Stimulated activated naive B cell treated with anti-CD40 and anti-IgM and Interleukin-4, amounts not matched to agents 10 μg/mL and 1 μg/mL and 100 μg/mL, for 72 hours (primary cell): ENCODE measurements around the gene ZFC3H1.
"Not testable (repeated sequence)": the region's sequence is repeated elsewhere in the genome, so short reads cannot be mapped to it uniquely, and the experiment has no call there.

ENCODE experiments used
- ATAC-seq, 2 donors: fragments of 150-1000 bp; cut with Tn5 transposase; replicated peaks; 2 replicates each; pipeline ENCODE4 v1.10.0; 2021; ENCODE audit warnings: moderate library complexity in 1 of 2
- DNase-seq: peaks from one replicate; pipeline ENCODE4 v3.0.0; 2021
- H3K27ac Mint-ChIP-seq: one replicate; pipeline ENCODE4 v1.8.0; 2022; ENCODE audit warnings: mild to moderate bottlenecking, mixed read lengths
- H3K27me3 Mint-ChIP-seq, 2 donors: one replicate each; pipeline ENCODE4 v1.8.0; 2022; ENCODE audit warnings: mixed read lengths in 2 of 2
- H3K36me3 Mint-ChIP-seq, 2 donors: one replicate each; pipeline ENCODE4 v1.8.0; 2022; ENCODE audit warnings: mixed read lengths in 2 of 2, mild to moderate bottlenecking in 1 of 2
- H3K4me1 Mint-ChIP-seq, 2 donors: one replicate each; pipeline ENCODE4 v1.8.0; 2022; ENCODE audit warnings: mixed read lengths in 2 of 2, mild to moderate bottlenecking in 1 of 2
- H3K4me3 Mint-ChIP-seq, 2 donors: one replicate each; pipeline ENCODE4 v1.8.0; 2022; ENCODE audit warnings: mild to moderate bottlenecking in 2 of 2, mixed read lengths in 2 of 2, moderate library complexity in 1 of 2
- H3K9me3 Mint-ChIP-seq, 2 donors: one replicate each; pipeline ENCODE4 v1.8.0; 2022; ENCODE audit warnings: mixed read lengths in 2 of 2, mild to moderate bottlenecking in 1 of 2

Gene ZFC3H1

GRCh38 chr12:71594214-71594948, 69.3 kb downstream of the ZFC3H1 start:
- ATAC-seq (no peak), DNase-seq (no peak)
- H3K9me3 Mint-ChIP-seq: peaks cover under 1% of the 10 kb centered on the region in 2 donors
- H3K27ac Mint-ChIP-seq: no peak overlapping the region
- H3K4me1 Mint-ChIP-seq: no peaks in the 10 kb centered on the region
- H3K27me3 Mint-ChIP-seq: peaks cover 29 to 30% of the 10 kb centered on the region in 2 donors
- H3K36me3 Mint-ChIP-seq: no peaks in the 10 kb centered on the region
- no peak overlapping the region for H3K4me3 Mint-ChIP-seq

DNA sequence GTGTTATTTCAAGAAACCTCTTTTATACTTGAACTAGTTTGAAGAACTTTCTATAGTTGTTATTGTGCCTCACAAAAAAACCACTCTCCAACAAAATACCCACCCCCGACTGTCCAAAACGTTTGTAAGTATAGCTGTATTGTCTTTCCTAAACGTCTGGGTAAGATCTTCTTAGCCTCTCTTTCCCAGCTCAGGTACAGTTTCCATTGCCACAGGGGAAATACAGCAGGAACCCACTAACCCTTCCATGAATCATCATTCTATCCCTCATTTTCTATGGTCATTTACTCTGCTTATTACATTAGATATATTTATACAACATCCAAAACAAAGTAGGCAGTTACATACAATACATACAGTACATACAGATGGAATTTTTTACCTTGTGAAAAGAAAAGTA, 70.8 kb downstream of the ZFC3H1 start:
- no peaks in the 10 kb centered on the region for H3K36me3 Mint-ChIP-seq
- no peaks in the 10 kb centered on the region for H3K4me1 Mint-ChIP-seq
- no peak overlapping the region for H3K27ac Mint-ChIP-seq
- H3K27me3 Mint-ChIP-seq: peaks cover 29% of the 10 kb centered on the region in 2 donors
- DNase-seq (no peak), ATAC-seq (no peak)
- no peak overlapping the region for H3K4me3 Mint-ChIP-seq
- H3K9me3 Mint-ChIP-seq: no peaks in the 10 kb centered on the region

DNA sequence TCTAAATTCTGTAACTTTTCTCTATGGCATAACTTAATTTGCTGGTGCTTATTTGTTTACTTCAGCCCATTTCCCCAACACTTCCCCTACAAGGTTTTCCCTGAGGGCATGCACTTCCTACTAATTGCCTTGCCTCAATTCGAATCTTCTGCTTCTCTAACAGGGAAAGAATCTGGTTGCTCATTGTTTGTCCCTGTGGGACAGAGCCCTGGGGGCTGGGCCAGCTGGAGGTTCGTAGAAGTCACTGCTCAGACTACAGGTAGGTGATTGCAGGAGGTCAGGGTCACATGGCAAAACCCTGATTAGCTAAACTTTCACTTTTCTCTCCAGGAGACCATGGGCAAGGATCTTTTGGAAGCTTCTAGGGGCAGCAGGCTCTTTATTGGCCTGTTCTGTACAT, 72.0 kb downstream of the ZFC3H1 start:
- no peak for ATAC-seq
- DNase-seq: no peak
- no peaks in the 10 kb centered on the region for H3K4me1 Mint-ChIP-seq
- H3K4me3 Mint-ChIP-seq: no peak overlapping the region
- no peaks in the 10 kb centered on the region for H3K9me3 Mint-ChIP-seq
- peaks cover 29% of the 10 kb centered on the region in 2 donors for H3K27me3 Mint-ChIP-seq
- no peak overlapping the region for H3K27ac Mint-ChIP-seq
- H3K36me3 Mint-ChIP-seq: no peaks in the 10 kb centered on the region

DNA sequence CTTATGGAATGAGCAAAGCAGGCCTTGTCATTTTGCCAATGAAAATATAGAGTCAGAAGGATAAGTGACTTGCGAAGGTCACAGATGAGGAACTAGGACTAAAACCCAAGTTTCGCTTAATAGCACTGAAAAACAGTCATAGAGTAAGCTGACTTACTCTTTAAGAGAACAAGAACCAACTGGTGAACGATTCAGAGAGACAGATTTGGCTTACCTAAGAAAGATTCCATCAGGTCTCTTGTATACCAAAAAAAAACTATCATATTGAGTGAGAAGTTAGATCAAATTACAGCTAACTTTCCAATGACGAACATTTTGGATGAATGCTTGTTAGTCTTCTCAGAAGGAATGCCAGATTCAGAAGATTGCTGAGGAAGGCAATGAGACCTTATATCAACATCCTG, 74.2 kb downstream of the ZFC3H1 start:
- peaks cover 20 to 22% of the 10 kb centered on the region in 2 donors for H3K27me3 Mint-ChIP-seq
- no peak overlapping the region for H3K27ac Mint-ChIP-seq
- no peaks in the 10 kb centered on the region for H3K4me1 Mint-ChIP-seq
- no peak for DNase-seq
- ATAC-seq: peak; percentile 55 to 61
- H3K9me3 Mint-ChIP-seq: no peaks in the 10 kb centered on the region
- H3K4me3 Mint-ChIP-seq: no peak overlapping the region
- H3K36me3 Mint-ChIP-seq: no peaks in the 10 kb centered on the region

GRCh38 chr12:71587012-71587411, 76.6 kb downstream of the ZFC3H1 start:
- Mint-ChIP-seq H3K4me3 (no peak overlapping the region), H3K9me3 (no peaks in the 10 kb centered on the region), H3K4me1 (no peaks in the 10 kb centered on the region), H3K27me3 (peaks cover 8 to 12% of the 10 kb centered on the region in 2 donors), H3K27ac (no peak overlapping the region), H3K36me3 (no peaks in the 10 kb centered on the region)
- ATAC-seq (no peak), DNase-seq (no peak)

DNA sequence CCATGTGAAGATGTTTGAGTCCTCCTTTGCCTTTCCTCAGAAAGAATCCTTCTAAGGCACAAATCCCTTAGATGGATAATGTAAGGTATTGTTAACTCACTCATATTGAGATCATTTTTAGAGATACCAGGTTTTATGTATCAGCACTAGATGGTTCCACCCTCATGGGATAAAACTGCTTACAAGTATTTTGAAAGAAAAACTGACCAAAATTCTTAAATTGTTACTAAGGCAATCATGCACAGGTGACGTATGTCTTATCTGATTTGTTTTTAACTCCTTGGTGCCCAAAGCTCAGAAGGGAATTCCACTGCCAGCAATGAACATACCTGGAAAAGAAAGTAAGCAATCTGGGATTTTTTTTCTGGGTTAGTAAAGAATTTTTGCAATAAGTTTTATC, 78.4 kb downstream of the ZFC3H1 start:
- no peaks in the 10 kb centered on the region for H3K4me1 Mint-ChIP-seq
- peaks cover 0 to 11% of the 10 kb centered on the region in 2 donors for H3K27me3 Mint-ChIP-seq
- no peak overlapping the region for H3K27ac Mint-ChIP-seq
- H3K36me3 Mint-ChIP-seq: no peaks in the 10 kb centered on the region
- no peak overlapping the region for H3K4me3 Mint-ChIP-seq
- no peaks in the 10 kb centered on the region for H3K9me3 Mint-ChIP-seq
- no peak for ATAC-seq
- DNase-seq: no peak

DNA sequence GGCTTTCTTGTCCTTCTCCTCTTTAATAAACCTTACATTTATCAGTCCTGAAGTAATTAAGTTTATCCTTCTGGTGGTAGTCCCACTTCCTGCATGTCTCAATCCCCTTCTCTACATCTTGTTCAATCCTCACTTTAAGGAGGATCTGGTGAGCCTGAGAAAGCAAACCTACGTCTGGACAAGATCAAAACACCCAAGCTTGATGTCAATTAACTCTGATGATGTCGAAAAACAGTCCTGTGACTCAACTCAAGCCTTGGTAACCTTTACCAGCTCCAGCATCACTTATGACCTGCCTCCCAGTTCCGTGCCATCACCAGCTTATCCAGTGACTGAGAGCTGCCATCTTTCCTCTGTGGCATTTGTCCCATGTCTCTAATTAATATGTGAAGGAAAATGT, 79.3 kb downstream of the ZFC3H1 start:
- DNase-seq (no peak), ATAC-seq (no peak)
- Mint-ChIP-seq H3K4me1 (no peaks in the 10 kb centered on the region), H3K27ac (no peak overlapping the region), H3K4me3 (no peak overlapping the region), H3K36me3 (no peaks in the 10 kb centered on the region), H3K27me3 (peaks cover 0 to 5% of the 10 kb centered on the region in 2 donors), H3K9me3 (no peaks in the 10 kb centered on the region)

GRCh38 chr12:71582925-71583324, 80.7 kb downstream of the ZFC3H1 start:
- Mint-ChIP-seq H3K27me3 (peaks cover 0 to 5% of the 10 kb centered on the region in 2 donors), H3K4me3 (no peak overlapping the region), H3K4me1 (no peaks in the 10 kb centered on the region)

GRCh38 chr12:71581206-71581605, 82.4 kb downstream of the ZFC3H1 start:
- Mint-ChIP-seq H3K9me3 (no peaks in the 10 kb centered on the region), H3K4me1 (no peaks in the 10 kb centered on the region), H3K4me3 (no peak overlapping the region), H3K27ac (no peak overlapping the region), H3K27me3 (peaks cover 0 to 5% of the 10 kb centered on the region in 2 donors), H3K36me3 (no peaks in the 10 kb centered on the region)
- DNase-seq (no peak), ATAC-seq (no peak)

More at GRCh38 chr12:71582925-71583324, 80.7 kb downstream of the ZFC3H1 start:
- no peaks in the 10 kb centered on the region for H3K36me3 Mint-ChIP-seq
- DNase-seq: no peak
- H3K27ac Mint-ChIP-seq: no peak overlapping the region
- no peaks in the 10 kb centered on the region for H3K9me3 Mint-ChIP-seq
- ATAC-seq: no peak

DNA sequence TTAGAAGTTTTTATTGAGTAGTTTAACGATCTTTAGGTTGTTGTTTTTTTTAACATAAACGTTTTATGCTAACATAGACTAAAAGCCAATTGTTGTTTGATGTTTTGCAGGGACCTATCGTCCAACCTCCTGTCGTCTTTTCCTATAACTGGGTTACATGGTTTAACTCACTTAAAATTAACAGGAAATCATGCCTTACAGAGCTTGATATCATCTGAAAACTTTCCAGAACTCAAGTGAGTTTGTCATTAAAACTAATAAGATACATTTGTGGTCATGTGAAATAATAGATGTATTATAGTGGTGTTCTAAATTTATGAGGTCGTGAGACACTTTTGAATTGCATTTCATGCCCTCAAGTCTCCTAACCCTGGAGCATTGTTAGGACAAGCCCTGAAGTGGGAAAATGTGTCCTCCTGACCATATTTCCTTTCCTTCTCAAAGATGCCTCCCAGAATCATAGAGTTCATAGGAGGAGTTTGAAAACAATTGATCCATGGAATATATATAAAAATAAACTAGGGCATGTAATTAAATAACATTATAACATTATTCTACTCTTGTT, 84.9 kb downstream of the ZFC3H1 start:
- no peak for DNase-seq
- Mint-ChIP-seq H3K27me3 (no peaks in the 10 kb centered on the region), H3K27ac (no peak overlapping the region), H3K4me3 (no peak overlapping the region), H3K9me3 (no peaks in the 10 kb centered on the region), H3K36me3 (no peaks in the 10 kb centered on the region), H3K4me1 (no peaks in the 10 kb centered on the region)
- ATAC-seq: no peak

GRCh38 chr12:71576496-71576895, 87.2 kb downstream of the ZFC3H1 start:
- Mint-ChIP-seq H3K9me3 (no peaks in the 10 kb centered on the region), H3K4me3 (no peak overlapping the region), H3K4me1 (no peaks in the 10 kb centered on the region), H3K36me3 (no peaks in the 10 kb centered on the region), H3K27me3 (no peaks in the 10 kb centered on the region), H3K27ac (no peak overlapping the region)
- ATAC-seq (no peak), DNase-seq (no peak)

GRCh38 chr12:71569885-71570284, 93.8 kb downstream of the ZFC3H1 start:
- H3K9me3 Mint-ChIP-seq, H3K4me3 Mint-ChIP-seq, H3K4me1 Mint-ChIP-seq, H3K27me3 Mint-ChIP-seq, H3K27ac Mint-ChIP-seq, DNase-seq, ATAC-seq, H3K36me3 Mint-ChIP-seq: not testable (repeated sequence)

- no peaks in the 10 kb centered on the region for H3K4me1 Mint-ChIP-seq
- peaks cover 0 to 2% of the 10 kb centered on the region in 2 donors for H3K9me3 Mint-ChIP-seq
- H3K36me3 Mint-ChIP-seq: no peaks in the 10 kb centered on the region
- ATAC-seq (no peak), DNase-seq (no peak)
- H3K27ac Mint-ChIP-seq: no peak overlapping the region
- H3K27me3 Mint-ChIP-seq: no peaks in the 10 kb centered on the region
- H3K4me3 Mint-ChIP-seq: no peak overlapping the region
These were observed 96.1 kb downstream of the ZFC3H1 start for GRCh38 chr12:71567537-71567936.

GRCh38 chr12:71566655-71567054, 97.0 kb downstream of the ZFC3H1 start:
- no peak overlapping the region for H3K27ac Mint-ChIP-seq
- H3K4me3 Mint-ChIP-seq: no peak overlapping the region
- DNase-seq (no peak), ATAC-seq (no peak)
- no peaks in the 10 kb centered on the region for H3K4me1 Mint-ChIP-seq
- H3K27me3 Mint-ChIP-seq: no peaks in the 10 kb centered on the region
- H3K9me3 Mint-ChIP-seq: peaks cover 0 to 2% of the 10 kb centered on the region in 2 donors
- H3K36me3 Mint-ChIP-seq: no peaks in the 10 kb centered on the region

- ATAC-seq (no peak), DNase-seq (no peak)
- Mint-ChIP-seq H3K9me3 (peaks cover 0 to 2% of the 10 kb centered on the region in 2 donors), H3K27ac (no peak overlapping the region), H3K27me3 (no peaks in the 10 kb centered on the region), H3K4me1 (no peaks in the 10 kb centered on the region), H3K36me3 (no peaks in the 10 kb centered on the region), H3K4me3 (no peak overlapping the region)
These were observed 98.1 kb downstream of the ZFC3H1 start for GRCh38 chr12:71565535-71565934.
